SK-N-SH (cell line): Measurements from ENCODE around the gene VEZF1. TPM values are rescaled to one million over a fixed set of nuclear protein-coding genes. Genes with fewer than 3 reads are reported as not detected.

ENCODE experiments used
- CTCF ChIA-PET: fragments of 300-600, 350-600 bp; formaldehyde crosslinking; extraction: SDS; loops from one replicate; lab custom pipeline; 2021; lab: Yijun Ruan, JAX
- POLR2A ChIA-PET: fragments of 350-600 bp; sonication (Branson Sonifier 250); formaldehyde crosslinking; extraction: SDS; loops from one replicate; lab custom pipeline; 2020; ENCODE audit warnings: antibody characterized with exemption, inconsistent platforms; lab: Yijun Ruan, JAX
- DNase-seq: peaks from one replicate; pipeline ENCODE4 v3.0.0; 2012
- H2AFZ ChIP-seq: fragments of 200-600 bp; sonication (generic); 2 replicates; pipeline ENCODE4 v1.8.1; 2016; ENCODE audit warnings: antibody characterized with exemption, mild to moderate bottlenecking, low read depth
- H3F3A ChIP-seq: fragments of 200-600 bp; sonication (generic); replicated peaks from 2 replicates; pipeline ENCODE3; 2016; ENCODE audit warnings: antibody characterized with exemption, mild to moderate bottlenecking; ENCODE audit not compliant: insufficient read depth
- H3K27ac ChIP-seq, 2 experiments: fragments of 200-500 bp in 1 of 2; fragments of 200-600 bp in 1 of 2; sonication (Bioruptor generic) in 1 of 2; sonication (generic), shearing (Covaris generic) in 1 of 2; 2 replicates each; pipeline versions ENCODE4 v1.5.1 to v1.6.1; 2014 to 2016; ENCODE audit warnings: low read depth in 2 of 2, inconsistent platforms in 1 of 2, low read length in 1 of 2, mild to moderate bottlenecking in 1 of 2, mixed read lengths in 1 of 2
- H3K27me3 ChIP-seq: fragments of 200-600 bp; sonication (generic), shearing (Covaris generic); 2 replicates; pipeline ENCODE4 v1.6.1; 2016; ENCODE audit warnings: mixed run types; ENCODE audit not compliant: insufficient read depth
- H3K36me3 ChIP-seq, 2 experiments: fragments of 200-500 bp in 1 of 2; fragments of 200-600 bp in 1 of 2; sonication (Bioruptor generic) in 1 of 2; sonication (generic) in 1 of 2; replicated peaks in 1 of 2; 2 replicates each; pipeline versions ENCODE3 to v1.5.1; 2014 to 2016; ENCODE audit warnings: low read length in 1 of 2, mild to moderate bottlenecking in 1 of 2; ENCODE audit not compliant: insufficient read depth in 2 of 2, control insufficient read depth in 1 of 2
- H3K4me1 ChIP-seq, 2 experiments: fragments of 200-500 bp in 1 of 2; fragments of 200-600 bp in 1 of 2; sonication (Bioruptor generic) in 1 of 2; sonication (generic), shearing (Covaris generic) in 1 of 2; 2 replicates each; pipeline versions ENCODE4 v1.5.1 to v1.6.1; 2014 to 2016; ENCODE audit warnings: low read depth in 1 of 2, low read length in 1 of 2, mixed run types in 1 of 2; ENCODE audit not compliant: insufficient read depth in 2 of 2, control insufficient read depth in 1 of 2
- H3K4me2 ChIP-seq: fragments of 200-600 bp; sonication (generic), shearing (Covaris generic); 2 replicates; pipeline ENCODE4 v1.6.1; 2017; ENCODE audit warnings: mixed run types
- H3K4me3 ChIP-seq, 2 experiments: fragments of 200-500 bp in 1 of 2; fragments of 200-600 bp in 1 of 2; sonication (Bioruptor generic) in 1 of 2; sonication (generic), shearing (Covaris generic) in 1 of 2; 2 replicates each; pipeline versions ENCODE4 v1.5.1 to v1.8.1; 2014 to 2016; ENCODE audit warnings: low read depth in 2 of 2, inconsistent platforms in 1 of 2, low read length in 1 of 2, mild to moderate bottlenecking in 1 of 2, mixed read lengths in 1 of 2, moderate library complexity in 1 of 2
- H3K79me2 ChIP-seq: fragments of 200-600 bp; sonication (generic); 2 replicates; pipeline ENCODE4 v1.8.1; 2017; ENCODE audit warnings: mild to moderate bottlenecking; ENCODE audit not compliant: insufficient read depth
- H3K9ac ChIP-seq: fragments of 200-600 bp; sonication (generic); 2 replicates; pipeline ENCODE4 v1.6.1; 2017; ENCODE audit warnings: mixed run types
- H3K9me2 ChIP-seq: fragments of 200-600 bp; sonication (generic); 2 replicates; pipeline ENCODE4 v1.6.1; 2017; ENCODE audit warnings: mixed run types
- H3K9me3 ChIP-seq: fragments of 200-600 bp; sonication (generic); 2 replicates; pipeline ENCODE4 v1.6.1; 2017; ENCODE audit warnings: mixed run types, mild to moderate bottlenecking, moderate library complexity
- H4K20me1 ChIP-seq: fragments of 200-600 bp; sonication (generic); 2 replicates; pipeline ENCODE4 v1.6.1; 2017; ENCODE audit warnings: mild to moderate bottlenecking, mixed run types; ENCODE audit not compliant: insufficient read depth
- CTCF ChIP-seq: fragments of 200-600 bp; sonication (generic); IDR thresholded peaks from 2 replicates; pipeline ENCODE4 v1.6.1; 2017; ENCODE audit warnings: antibody characterized with exemption, mild to moderate bottlenecking, moderate library complexity
- EP300 ChIP-seq, 2 experiments: IDR thresholded peaks; 2 replicates each; pipeline versions ENCODE4 v1.4.0 to v1.6.1; 2012; ENCODE audit warnings: borderline replicate concordance in 1 of 2, low read depth in 1 of 2, low read length in 1 of 2
- FOXJ3 ChIP-seq: sonication (generic); formaldehyde crosslinking; IDR thresholded peaks from 2 replicates; pipeline ENCODE4 v1.5.1; 2020; ENCODE audit warnings: mild to moderate bottlenecking, missing genetic modification reagents
- JUND ChIP-seq: IDR thresholded peaks from 2 replicates; pipeline ENCODE4 v1.4.0; 2012
- MXI1 ChIP-seq: IDR thresholded peaks from 2 replicates; pipeline ENCODE4 v1.6.1; 2012; ENCODE audit warnings: mild to moderate bottlenecking, low read depth, low read length, improper control_type of control experiment
- NFIC ChIP-seq: IDR thresholded peaks from 2 replicates; pipeline ENCODE4 v1.4.0; 2012; ENCODE audit warnings: borderline replicate concordance
- POLR2AphosphoS5 ChIP-seq: IDR thresholded peaks from 2 replicates; pipeline ENCODE4 v1.6.1; 2012; ENCODE audit warnings: low read depth, low read length
- TCF12 ChIP-seq: IDR thresholded peaks from 2 replicates; pipeline ENCODE4 v1.4.0; 2012
- TEAD4 ChIP-seq: IDR thresholded peaks from 2 replicates; pipeline ENCODE4 v1.4.0; 2012; ENCODE audit warnings: mild to moderate bottlenecking, borderline replicate concordance; ENCODE audit not compliant: insufficient read depth
- ZBTB33 ChIP-seq: IDR thresholded peaks from 2 replicates; pipeline ENCODE4 v1.4.0; 2012; ENCODE audit warnings: low read depth, borderline replicate concordance
- WGBS: methylation state at CpG from one replicate; pipeline ENCODE4 v1.1.6; 2017; ENCODE audit warnings: low lambda C conversion rate; 5-methylcytosine and 5-hydroxymethylcytosine counted together
- polyA plus RNA-seq, 3 experiments: library from polyadenylated mRNA; depleted of rRNA; stranded (reverse); fragments of >200 nt; gene quantifications; 2 replicates each; pipeline ENCODE4 v1.2.3, GENCODE V29; 2012
- TF ChIP-seq, protein P1 (sequence below): IDR thresholded peaks from 2 replicates; pipeline ENCODE4 v1.6.1; 2012; ENCODE audit warnings: mild to moderate bottlenecking, low read depth, low read length, moderate library complexity

The VEZF1 gene
- polyA plus RNA-seq, 1 of the 3 experiments (the other 2 are of a cell fraction) = 35.1 TPM

DNA sequence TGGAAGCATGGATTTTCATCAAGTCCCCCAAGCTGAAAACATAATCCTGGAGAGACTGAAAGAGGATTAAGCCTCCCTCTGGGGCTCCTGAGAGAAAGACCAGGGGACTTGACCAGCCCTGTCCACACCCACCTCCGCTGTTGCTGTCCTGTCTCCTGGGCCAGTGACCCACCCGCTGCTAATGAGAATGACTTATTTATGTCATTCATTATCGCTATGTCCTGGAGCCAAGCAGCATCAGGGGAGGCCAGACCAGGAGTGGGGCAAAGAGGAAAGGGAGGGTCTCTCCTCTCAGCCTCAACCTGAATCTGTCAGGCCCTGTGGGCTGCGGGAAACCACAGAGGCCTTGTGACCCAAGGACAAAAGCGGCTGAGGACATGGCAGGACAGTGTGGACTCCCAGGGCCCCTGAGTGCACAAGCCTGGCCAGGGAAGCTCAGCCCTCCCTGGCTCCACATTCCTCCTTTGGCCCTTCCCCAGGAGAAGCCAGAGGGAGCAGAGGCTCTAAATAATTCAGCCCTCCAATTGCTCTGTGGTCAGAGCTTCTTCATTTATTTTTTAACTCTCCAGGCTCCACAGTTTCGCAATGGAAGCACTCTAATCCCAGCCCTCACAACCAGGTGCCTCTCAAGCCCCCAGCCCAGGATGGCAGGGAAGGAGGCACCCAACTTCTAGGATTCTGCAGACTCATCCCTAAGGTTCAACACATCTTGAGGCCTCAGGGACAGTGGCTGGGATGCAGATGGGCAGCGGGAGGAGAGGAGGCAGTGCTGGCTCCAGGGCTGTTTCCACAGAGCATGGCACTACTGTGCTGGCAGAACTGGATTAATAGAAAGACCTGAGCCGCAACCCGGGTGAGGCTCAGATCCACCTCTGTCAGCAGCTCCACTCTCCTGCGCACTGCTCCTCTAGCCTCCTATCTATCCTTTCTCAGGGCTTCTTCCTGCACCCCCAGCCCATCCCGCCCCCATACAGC lies 51.9 kb downstream of the VEZF1 start:
- Histone ChIP-seq H3K27me3 (no peaks in the 10 kb centered on the region), H3K9me2 (no peaks in the 10 kb centered on the region), H3K36me3 (no peaks in the 10 kb centered on the region), H2AFZ (no peak overlapping the region), H3K4me3 (no peak overlapping the region), H3F3A (peaks cover 21% of the 10 kb centered on the region), H3K27ac (peak overlapping the region; percentile 64 to 85), H4K20me1 (no peaks in the 10 kb centered on the region; the same call in 1 of the 2 replicates), H3K4me1 (peaks cover 30 to 41% of the 10 kb centered on the region in 2 experiments; a peak in 3 of 4 replicates), H3K4me2 (peak overlapping the region; percentile 46), H3K9ac (peak overlapping the region; percentile 67), H3K9me3 (no peaks in the 10 kb centered on the region), H3K79me2 (peaks cover 95% of the 10 kb centered on the region)
- peak; percentile 70 for DNase-seq
- whole genome bisulfite sequencing = 76% methylated on average over 10 of the region's 11 CpGs
- POLR2A ChIA-PET = interaction anchor here (0.6 kb wide), 1 partner anchor 1204 kb away, joined by 3 read pairs; no protein-coding TSS in a partner anchor
- TF ChIP-seq TEAD4 = 0 out of 2 replicates have a peak, but pooled peaks have one; percentile 13
- TF ChIP-seq EP300 (IDR thresholded peaks at IDR 0.05; ENCODE audit: borderline replicate concordance in 1 of 2, low read depth in 1 of 2, low read length in 1 of 2) = no peak
- CTCF ChIA-PET = interaction anchor here (0.6 to 6.0 kb wide), 11 partner anchors 9 to 176 kb away, joined by 3 to 39 read pairs (median 3); no protein-coding TSS in a partner anchor

DNA sequence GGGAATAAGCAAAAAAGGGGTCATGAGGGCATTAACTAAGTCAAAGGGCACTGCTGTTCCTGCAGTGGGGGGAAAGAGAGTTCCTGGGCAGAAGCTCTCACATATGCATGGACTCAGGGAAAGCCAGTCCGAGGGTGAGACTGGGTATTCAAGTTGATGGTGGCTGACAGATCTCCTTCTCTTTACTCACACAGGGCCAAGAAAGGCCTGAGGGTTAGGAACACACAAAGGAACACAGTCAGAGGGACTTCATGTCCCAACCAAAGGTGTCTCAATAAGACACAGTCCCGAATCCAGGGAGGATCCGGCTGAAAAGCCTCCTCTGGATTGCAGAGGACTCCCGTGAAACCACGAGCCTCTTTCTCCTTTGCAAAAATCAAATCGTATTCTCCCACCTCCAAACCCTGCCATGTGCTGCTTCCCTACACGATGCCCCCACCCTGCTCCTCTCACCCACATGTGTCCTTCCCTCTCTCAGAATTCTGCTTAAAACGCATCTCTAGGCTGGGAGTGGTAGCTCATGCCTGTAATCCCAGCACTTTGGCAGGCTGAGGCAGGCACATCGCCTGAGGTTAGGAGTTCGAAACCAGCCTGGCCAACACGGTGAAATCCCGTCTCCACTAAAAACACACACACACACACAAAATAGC lies 56.4 kb downstream of the VEZF1 start:
- no peak overlapping the region for H2AFZ ChIP-seq
- peak overlapping the region; percentile 16; the same call in 1 of the 2 replicates for H3K4me2 ChIP-seq

More for the DNA sequence above, 56.4 kb downstream of the VEZF1 start:
- TF ChIP-seq, protein P1, sequence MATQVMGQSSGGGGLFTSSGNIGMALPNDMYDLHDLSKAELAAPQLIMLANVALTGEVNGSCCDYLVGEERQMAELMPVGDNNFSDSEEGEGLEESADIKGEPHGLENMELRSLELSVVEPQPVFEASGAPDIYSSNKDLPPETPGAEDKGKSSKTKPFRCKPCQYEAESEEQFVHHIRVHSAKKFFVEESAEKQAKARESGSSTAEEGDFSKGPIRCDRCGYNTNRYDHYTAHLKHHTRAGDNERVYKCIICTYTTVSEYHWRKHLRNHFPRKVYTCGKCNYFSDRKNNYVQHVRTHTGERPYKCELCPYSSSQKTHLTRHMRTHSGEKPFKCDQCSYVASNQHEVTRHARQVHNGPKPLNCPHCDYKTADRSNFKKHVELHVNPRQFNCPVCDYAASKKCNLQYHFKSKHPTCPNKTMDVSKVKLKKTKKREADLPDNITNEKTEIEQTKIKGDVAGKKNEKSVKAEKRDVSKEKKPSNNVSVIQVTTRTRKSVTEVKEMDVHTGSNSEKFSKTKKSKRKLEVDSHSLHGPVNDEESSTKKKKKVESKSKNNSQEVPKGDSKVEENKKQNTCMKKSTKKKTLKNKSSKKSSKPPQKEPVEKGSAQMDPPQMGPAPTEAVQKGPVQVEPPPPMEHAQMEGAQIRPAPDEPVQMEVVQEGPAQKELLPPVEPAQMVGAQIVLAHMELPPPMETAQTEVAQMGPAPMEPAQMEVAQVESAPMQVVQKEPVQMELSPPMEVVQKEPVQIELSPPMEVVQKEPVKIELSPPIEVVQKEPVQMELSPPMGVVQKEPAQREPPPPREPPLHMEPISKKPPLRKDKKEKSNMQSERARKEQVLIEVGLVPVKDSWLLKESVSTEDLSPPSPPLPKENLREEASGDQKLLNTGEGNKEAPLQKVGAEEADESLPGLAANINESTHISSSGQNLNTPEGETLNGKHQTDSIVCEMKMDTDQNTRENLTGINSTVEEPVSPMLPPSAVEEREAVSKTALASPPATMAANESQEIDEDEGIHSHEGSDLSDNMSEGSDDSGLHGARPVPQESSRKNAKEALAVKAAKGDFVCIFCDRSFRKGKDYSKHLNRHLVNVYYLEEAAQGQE = no peak
- TF ChIP-seq JUND = no peak
- TF ChIP-seq TEAD4 = no peak
- TF ChIP-seq FOXJ3 = no peak
- no peak for TF ChIP-seq TCF12
- TF ChIP-seq POLR2AphosphoS5 = no peak
- TF ChIP-seq NFIC = no peak
- no peak for TF ChIP-seq CTCF
- no peak for TF ChIP-seq EP300 (IDR thresholded peaks at IDR 0.05; ENCODE audit: borderline replicate concordance in 1 of 2, low read depth in 1 of 2, low read length in 1 of 2)
- no peak for TF ChIP-seq MXI1
- TF ChIP-seq ZBTB33 = no peak
- Histone ChIP-seq H3K9me3 (no peaks in the 10 kb centered on the region), H3K79me2 (peaks cover 92% of the 10 kb centered on the region), H3K27me3 (no peaks in the 10 kb centered on the region), H3K27ac (no peak overlapping the region), H4K20me1 (peaks cover 7% of the 10 kb centered on the region), H3K4me3 (no peak overlapping the region), H3K4me1 (peaks cover 28 to 45% of the 10 kb centered on the region in 2 experiments; a peak in 3 of 4 replicates), H3K36me3 (no peaks in the 10 kb centered on the region), H3F3A (peaks cover 25% of the 10 kb centered on the region), H3K9me2 (no peaks in the 10 kb centered on the region), H3K9ac (no peak overlapping the region; the same call in 1 of the 2 replicates)
- no peak for DNase-seq
- WGBS = 97% methylated on average over 12 of the region's 12 CpGs
- ChIA-PET CTCF (interaction anchor here (0.6 to 2.6 kb wide), 8 partner anchors 9 to 73 kb away, joined by 3 to 7 read pairs (median 3); partner anchors contain the start of gene CUEDC1), POLR2A (interaction anchor here (0.7 kb wide), 1 partner anchor 41 kb away, joined by 4 read pairs; no protein-coding TSS in a partner anchor)
